ENCODE data around the gene TMEM101. TPM values are rescaled to one million over a fixed set of nuclear protein-coding genes. Genes with fewer than 3 reads are reported as not detected.

TMEM101 gene
- total and polyA plus RNA-seq, 2 of the 8 experiments (the other 6 are each of a cell fraction or from before 2014, with no cell fraction given): 16.1 to 44.7 TPM

- no peaks in the 10 kb centered on the region for H3K9me3 ChIP-seq (ENCODE audit: insufficient read depth in 2 of 2, low read depth in 1 of 2, low read length in 1 of 2)
- no peak overlapping the region for H3K14ac ChIP-seq (ENCODE audit: insufficient read length)
- no peaks in the 10 kb centered on the region for H4K20me1 ChIP-seq (replicated peaks in 1 of 2; ENCODE audit: control insufficient read depth in 1 of 2, insufficient read depth in 2 of 2, low read length in 2 of 2)
- DNase-seq (ENCODE audit: low read depth in 1 of 2, low spot score in 2 of 2) (no peak), FAIRE-seq (no peak)
- POLR2A ChIA-PET (ENCODE audit: partially characterized antibody): no interaction called here
- peaks cover 0 to 5% (median 4%) of the 10 kb centered on the region in 4 experiments; a peak in 3 of 7 replicates for H3K27me3 ChIP-seq (replicated peaks in 1 of 4; ENCODE audit: control insufficient read depth in 3 of 4, extremely low read depth in 1 of 4, insufficient read depth in 3 of 4, low read length in 3 of 4)
- H3K23me2 ChIP-seq (ENCODE audit: low read depth, low read length): no peaks in the 10 kb centered on the region
- no peak overlapping the region for H2BK15ac ChIP-seq (ENCODE audit: low read length)
- H3K56ac ChIP-seq (replicated peaks; ENCODE audit: insufficient read length, low read depth, low read length): no peak overlapping the region
- 73% methylated on average over 2 of the region's 2 CpGs; no CpG with 5 or more reads in 1 of the 2 experiments for WGBS, 2 experiments (ENCODE audit: extremely low coverage in 1 of 2, insufficient coverage in 1 of 2, insufficient read length in 1 of 2, insufficient replicate concordance in 2 of 2, low coverage in 1 of 2, low lambda C conversion rate in 2 of 2, missing lambda C conversion rate in 1 of 2)
- H3K23ac ChIP-seq (ENCODE audit: insufficient read length): no peak overlapping the region
- H2AK5ac ChIP-seq (ENCODE audit: low read depth, low read length): no peak overlapping the region
- H2AFZ ChIP-seq (ENCODE audit: low read length): no peak overlapping the region
- H3K4me3 ChIP-seq (ENCODE audit: extremely low read depth in 1 of 4, insufficient read depth in 2 of 4, low read depth in 3 of 4, low read length in 4 of 4): no peak overlapping the region
- H3K79me1 ChIP-seq (ENCODE audit: low read depth, low read length): no peaks in the 10 kb centered on the region
- CTCF ChIA-PET (ENCODE audit: partially characterized antibody): no interaction called here
- H3K18ac ChIP-seq (ENCODE audit: extremely low read depth, low read length): no peak overlapping the region
- H3K4me2 ChIP-seq (ENCODE audit: insufficient read depth in 1 of 2, low read depth in 2 of 2, low read length in 2 of 2): no peak overlapping the region
- no peak overlapping the region for H2BK120ac ChIP-seq (replicated peaks; ENCODE audit: low read depth, low read length)
- H4K91ac ChIP-seq (replicated peaks; ENCODE audit: insufficient read length, low read length): no peak overlapping the region
- no peak overlapping the region for H2BK5ac ChIP-seq (ENCODE audit: low read depth, low read length)
- no peak overlapping the region for H3K27ac ChIP-seq (ENCODE audit: low read depth, low read length)
- H3K9ac ChIP-seq (replicated peaks in 1 of 4; ENCODE audit: extremely low read depth in 1 of 4, low read depth in 3 of 4, low read length in 3 of 4): no peak overlapping the region
- H3K4ac ChIP-seq (replicated peaks; ENCODE audit: insufficient read length, low read depth, low read length): no peak overlapping the region
- H4K5ac ChIP-seq (ENCODE audit: insufficient read length, low read depth, low read length): no peak overlapping the region
- no peaks in the 10 kb centered on the region for H3K79me2 ChIP-seq (ENCODE audit: control insufficient read depth in 1 of 2, insufficient read depth in 2 of 2, low read length in 2 of 2)
- H2BK20ac ChIP-seq (ENCODE audit: low read length): no peak overlapping the region
- no peaks in the 10 kb centered on the region for H3K36me3 ChIP-seq (ENCODE audit: control insufficient read depth in 2 of 4, insufficient read depth in 4 of 4, low read length in 3 of 4)
- no peak overlapping the region for H4K8ac ChIP-seq (ENCODE audit: extremely low read depth, insufficient read depth, low read length)
- H3K4me1 ChIP-seq (replicated peaks in 1 of 4; ENCODE audit: control insufficient read depth in 3 of 4, insufficient read depth in 4 of 4, low read length in 3 of 4): no peaks in the 10 kb centered on the region
- TF ChIP-seq SIN3A (conservative IDR thresholded peaks at IDR 0.05 in 1 of 2, IDR thresholded peaks at IDR 0.05 in 1 of 2; ENCODE audit: low read depth in 1 of 2, low read length in 2 of 2): no peak
- TF ChIP-seq EZH2 (IDR thresholded peaks at IDR 0.05; ENCODE audit: low read depth, low read length, severe bottlenecking): no peak
- TF ChIP-seq RFX5 (IDR thresholded peaks at IDR 0.05; ENCODE audit: borderline replicate concordance, low read depth, low read length): no peak
- no peak for TF ChIP-seq PHF8 (conservative IDR thresholded peaks at IDR 0.05; ENCODE audit: low read depth, low read length)
- no peak for TF ChIP-seq RXRA (IDR thresholded peaks at IDR 0.05; ENCODE audit: insufficient read depth, low read depth, low read length)
- TF ChIP-seq USF2 (IDR thresholded peaks at IDR 0.05; ENCODE audit: low read length): no peak
- no peak for TF ChIP-seq SUZ12 (IDR thresholded peaks at IDR 0.05; ENCODE audit: low read length)
- no peak for TF ChIP-seq RAD21 (IDR thresholded peaks at IDR 0.05 in 1 of 2, conservative IDR thresholded peaks at IDR 0.05 in 1 of 2; ENCODE audit: low read depth in 2 of 2, low read length in 2 of 2)
- TF ChIP-seq JUN (IDR thresholded peaks at IDR 0.05; ENCODE audit: low read depth, low read length): no peak
- TF ChIP-seq POLR2A (IDR thresholded peaks at IDR 0.05; ENCODE audit: control extremely low read depth in 1 of 2, low read depth in 2 of 2, low read length in 2 of 2): no peak
- H2BK12ac ChIP-seq (ENCODE audit: low read depth, low read length): no peak overlapping the region
These were observed 36.7 kb downstream of the TMEM101 start for GRCh38 chr17:43978078-43978477.

Data from H1 (cell line).